Heart left ventricle (tissue), 16 donors: ENCODE data around the gene PPP1R9A. TPM values are rescaled to one million over a fixed set of nuclear protein-coding genes. Genes with fewer than 3 reads are reported as not detected.
A peak's percentile ranks its signal among the peaks of the same experiment; 100 is the strongest.

ENCODE experiments used
- ATAC-seq, 4 donors: fragments of 200-7000 bp; cut with Tn5 transposase; one replicate each; pipeline ENCODE4 v1.9.1; 2020 to 2022; ENCODE audit warnings: moderate library complexity in 4 of 4, mild to moderate bottlenecking in 3 of 4, moderate number of reproducible peaks in 1 of 4
- DNase-seq, 5 donors: peaks; one replicate each; pipeline ENCODE4 v3.0.0-alpha.2; 2020
- H3K27ac ChIP-seq, 12 donors: fragments of 200-600 bp; sonication (generic) in 4 of 12; one replicate each; pipeline versions ENCODE4 v1.5.0 to v1.8.0; 2016 to 2022; ENCODE audit warnings: mild to moderate bottlenecking in 2 of 12
- H3K27me3 ChIP-seq, 9 donors: fragments of 200-600 bp; sonication (generic) in 2 of 9; one replicate each; pipeline versions ENCODE4 v1.5.1 to v1.8.0; 2016 to 2022; ENCODE audit warnings: mild to moderate bottlenecking in 3 of 9
- H3K36me3 ChIP-seq, 9 donors: fragments of 200-600 bp; sonication (generic) in 2 of 9; one replicate each; pipeline versions ENCODE4 v1.5.0 to v1.8.0; 2018 to 2022; ENCODE audit warnings: mild to moderate bottlenecking in 2 of 9
- H3K4me1 ChIP-seq, 12 donors: fragments of 200-600 bp; sonication (generic) in 4 of 12; one replicate each; pipeline versions ENCODE4 v1.5.0 to v1.8.0; 2016 to 2022; ENCODE audit warnings: mild to moderate bottlenecking in 3 of 12
- H3K4me3 ChIP-seq, 12 donors: fragments of 200-600 bp; sonication (generic) in 4 of 12; one replicate each; pipeline versions ENCODE4 v1.5.0 to v1.8.0; 2017 to 2022; ENCODE audit warnings: mild to moderate bottlenecking in 9 of 12, moderate library complexity in 4 of 12
- H3K9me3 ChIP-seq, 12 donors: fragments of 200-600 bp; sonication (generic) in 4 of 12; one replicate each; pipeline versions ENCODE4 v1.5.0 to v1.8.0; 2016 to 2022; ENCODE audit warnings: mild to moderate bottlenecking in 1 of 12
- POLR2A ChIP-seq, 2 donors: fragments of 450-650 bp; IDR thresholded peaks; one replicate each; pipeline ENCODE4 v1.6.1; 2017; ENCODE audit warnings: antibody characterized with exemption in 2 of 2, mild to moderate bottlenecking in 2 of 2, moderate library complexity in 2 of 2
- WGBS, 4 donors: extraction: QIAGEN DNeasy Blood & Tissue Kit in 2 of 4; methylation state at CpG; one replicate each; pipeline versions ENCODE4 v1.1.5 to v1.1.7; 2013 to 2018; 5-methylcytosine and 5-hydroxymethylcytosine counted together
- intact Hi-C, 10 donors: fragments of 100-400 bp; cut with DNase I; formaldehyde crosslinking; loops; one replicate each; pipeline versions ENCODE4 v1.11.1 to v1.14.2; 2022
- polyA plus RNA-seq, 2 donors: library from polyadenylated mRNA; stranded (reverse); fragments of 200-250 nt; gene quantifications; one replicate each; pipeline ENCODE4 v1.2.3, GENCODE V29; 2013
- total RNA-seq, 9 donors: library from RNA; depleted of rRNA in 2 of 9; stranded (reverse); fragments of >200 nt in 2 of 9; fragmentation: NEBNext Ultra II Directional in 3 of 9; extraction: Animal tissue kit (Norgen Biotek cat#: 25700) in 3 of 9; gene quantifications; one replicate each; pipeline versions ENCODE4 v1.1.0 to v1.2.4, GENCODE V29; 2016 to 2023
- TF ChIP-seq, protein P1 (sequence below), 12 donors: fragments of 200-600 bp; sonication (generic) in 4 of 12; IDR thresholded peaks; one replicate each; pipeline versions ENCODE4 v1.5.0 to v1.8.0; 2018 to 2022; ENCODE audit warnings: antibody characterized with exemption in 12 of 12, mild to moderate bottlenecking in 5 of 12
- donor health status: ischemic (EF 13 %, LVEDD 7.1; RV severe dilation, severe dysfunction).
- donor health status: healthy with polysubstance abuse.
- donor health status: DM: no; HTN: yes; CAD: no.
- donor health status: DM: no; HTN: no; CAD: no.
- donor health status: ischemic (EF 25% LVEDD 6.9; RV normal size, moderate dysfunction).
- donor health status: ischemic (EF 25% LVEDD 5.7; RV mildly dilated, moderate dysfunction).
- donor health status: healthy.
- donor health status: DM: yes; HTN: yes; CAD: no.
- donor health status: ischemic (EF 35%, LVEDD 5.7; RV mildly dilated, moderate dysfunction).
- donor health status: nonischemic (EF 11% LVEDD 7.7; RV severe dilation, severe dysfunction).
- donor health status: DM: yes; HTN: yes; CAD: no.
- donor health status: PGD.
- donor health status: ischemic (EF 29% LVEDD 5.4; RV normal size, mild dysfunction).
- donor health status: nonischemic (EF 23%, LVEDD 6.1; RV moderate dilation, normal function).

The PPP1R9A gene
- total and polyA plus RNA-seq, 11 donors: 3.6 to 42.8 (median 30.0) TPM

DNA sequence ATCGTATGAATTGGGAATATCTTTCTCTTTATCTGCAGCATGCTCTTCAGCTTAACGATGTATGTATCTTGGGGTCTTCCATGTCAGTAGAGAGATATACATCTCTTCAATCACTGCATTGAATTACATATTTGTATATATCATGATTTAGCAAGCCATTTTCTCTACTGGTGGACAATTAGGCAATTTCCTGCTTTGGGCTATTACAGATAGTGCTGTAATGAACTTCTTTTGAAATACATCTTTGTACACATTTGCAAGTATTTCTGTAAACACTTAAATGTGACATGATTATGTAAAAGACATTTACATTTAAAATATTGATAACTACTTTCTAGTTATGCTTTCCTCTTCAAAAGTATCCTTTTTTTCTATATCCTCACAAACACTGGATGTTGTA is 199.0 kb downstream of the PPP1R9A start:
- no peaks in the 10 kb centered on the region for H3K27me3 ChIP-seq
- H3K4me1 ChIP-seq: peaks cover 0 to 10% (median 0%) of the 10 kb centered on the region in 12 donors
- no peaks in the 10 kb centered on the region for H3K9me3 ChIP-seq
- H3K27ac ChIP-seq: peak overlapping the region in 1 of 12 donors; percentile 70
- WGBS, 4 donors: 90 to 94% (median 92%) methylated on average over 2 of the region's 2 CpGs
- no peak overlapping the region for H3K4me3 ChIP-seq
- DNase-seq: no peak
- H3K36me3 ChIP-seq: no peaks in the 10 kb centered on the region
- no peak for TF ChIP-seq POLR2A (IDR thresholded peaks at IDR 0.05)
- TF ChIP-seq, protein P1, sequence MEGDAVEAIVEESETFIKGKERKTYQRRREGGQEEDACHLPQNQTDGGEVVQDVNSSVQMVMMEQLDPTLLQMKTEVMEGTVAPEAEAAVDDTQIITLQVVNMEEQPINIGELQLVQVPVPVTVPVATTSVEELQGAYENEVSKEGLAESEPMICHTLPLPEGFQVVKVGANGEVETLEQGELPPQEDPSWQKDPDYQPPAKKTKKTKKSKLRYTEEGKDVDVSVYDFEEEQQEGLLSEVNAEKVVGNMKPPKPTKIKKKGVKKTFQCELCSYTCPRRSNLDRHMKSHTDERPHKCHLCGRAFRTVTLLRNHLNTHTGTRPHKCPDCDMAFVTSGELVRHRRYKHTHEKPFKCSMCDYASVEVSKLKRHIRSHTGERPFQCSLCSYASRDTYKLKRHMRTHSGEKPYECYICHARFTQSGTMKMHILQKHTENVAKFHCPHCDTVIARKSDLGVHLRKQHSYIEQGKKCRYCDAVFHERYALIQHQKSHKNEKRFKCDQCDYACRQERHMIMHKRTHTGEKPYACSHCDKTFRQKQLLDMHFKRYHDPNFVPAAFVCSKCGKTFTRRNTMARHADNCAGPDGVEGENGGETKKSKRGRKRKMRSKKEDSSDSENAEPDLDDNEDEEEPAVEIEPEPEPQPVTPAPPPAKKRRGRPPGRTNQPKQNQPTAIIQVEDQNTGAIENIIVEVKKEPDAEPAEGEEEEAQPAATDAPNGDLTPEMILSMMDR (IDR thresholded peaks at IDR 0.05): no peak
- intact Hi-C loops: no loop called here
- ATAC-seq: no peak

DNA sequence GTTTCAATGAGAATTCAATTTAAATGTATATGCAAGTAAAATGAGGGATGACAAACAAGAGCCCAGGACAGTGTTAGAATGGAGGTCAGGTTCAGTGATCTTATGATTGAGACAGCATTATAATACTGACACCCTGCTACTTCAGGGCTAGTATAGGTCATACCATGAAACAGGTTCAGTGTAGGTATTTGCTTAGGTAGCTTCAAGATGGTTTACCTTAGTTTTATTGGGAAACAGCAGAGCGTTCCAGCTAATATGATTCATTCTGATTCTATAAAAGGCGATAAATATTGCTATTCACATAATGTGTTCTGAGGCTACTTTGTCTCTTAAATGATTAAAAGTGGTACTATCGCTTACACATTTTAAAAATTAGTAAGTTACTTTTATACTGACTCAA is 203.3 kb downstream of the PPP1R9A start:
- intact Hi-C loops: no loop called here
- WGBS, 4 donors: 97 to 99% (median 98%) methylated on average over 3 of the region's 3 CpGs
- no peak for DNase-seq
- no peak overlapping the region for H3K4me3 ChIP-seq
- H3K27me3 ChIP-seq: no peaks in the 10 kb centered on the region
- ATAC-seq: no peak
- no peaks in the 10 kb centered on the region for H3K4me1 ChIP-seq
- no peak for TF ChIP-seq POLR2A (IDR thresholded peaks at IDR 0.05)
- TF ChIP-seq, protein P1 (IDR thresholded peaks at IDR 0.05): no peak
- H3K9me3 ChIP-seq: no peaks in the 10 kb centered on the region
- no peaks in the 10 kb centered on the region for H3K36me3 ChIP-seq
- H3K27ac ChIP-seq: no peak overlapping the region

DNA sequence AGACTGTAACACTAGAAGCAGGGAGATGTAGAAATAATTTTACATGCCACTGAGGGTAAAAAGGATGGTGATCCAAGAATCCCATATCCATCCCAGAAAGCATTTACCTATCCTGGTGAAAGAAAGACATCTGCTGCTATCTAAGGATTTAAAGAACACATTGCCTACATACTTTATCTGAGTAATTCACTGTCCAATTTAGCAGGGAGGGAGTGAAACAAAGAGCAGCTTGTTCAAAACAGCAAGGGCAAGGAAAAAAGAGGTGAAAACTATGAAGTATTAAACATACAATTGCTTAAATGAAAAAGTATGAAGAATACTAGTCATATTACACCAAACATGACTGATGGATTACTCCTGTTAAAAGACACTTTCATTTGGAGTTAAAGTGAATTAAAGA is 206.2 kb downstream of the PPP1R9A start:
- intact Hi-C loops: no loop called here
- Histone ChIP-seq H3K27me3 (no peaks in the 10 kb centered on the region), H3K27ac (no peak overlapping the region), H3K4me1 (no peaks in the 10 kb centered on the region), H3K4me3 (no peak overlapping the region), H3K36me3 (no peaks in the 10 kb centered on the region), H3K9me3 (no peaks in the 10 kb centered on the region)
- DNase-seq (no peak), ATAC-seq (no peak)
- TF ChIP-seq POLR2A (IDR thresholded peaks at IDR 0.05): no peak
- TF ChIP-seq, protein P1 (IDR thresholded peaks at IDR 0.05): no peak

DNA sequence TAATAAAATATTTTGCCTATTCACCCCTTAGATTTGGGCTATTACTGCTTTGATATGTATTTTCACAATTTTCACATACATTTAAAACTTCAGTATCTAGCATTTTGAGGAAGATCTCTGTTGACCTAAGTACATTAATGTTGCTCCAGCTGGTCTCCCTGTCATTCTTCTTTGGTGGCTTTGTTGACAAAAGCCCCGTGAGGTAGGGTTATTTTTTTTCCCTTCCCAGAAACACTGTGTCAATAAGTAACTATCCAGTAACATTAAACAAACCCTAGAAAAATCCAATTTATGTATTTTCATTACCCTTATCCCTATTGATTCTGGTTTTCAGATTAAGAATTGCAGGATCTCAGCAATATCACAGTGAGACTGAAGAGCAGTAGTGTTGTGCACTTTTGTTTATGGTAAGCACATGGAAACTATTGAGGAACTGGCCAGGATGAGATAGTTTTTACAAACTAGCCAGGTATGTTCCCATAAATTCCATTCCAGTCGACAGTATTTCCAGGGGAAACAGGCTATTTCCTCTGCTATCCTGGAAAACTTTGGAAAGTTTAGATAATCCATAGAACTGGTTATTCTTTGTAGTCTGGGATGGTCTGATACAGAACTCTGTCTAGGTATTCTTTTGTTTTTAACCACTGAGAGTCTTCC is 218.8 kb downstream of the PPP1R9A start:
- DNase-seq (no peak), ATAC-seq (no peak)
- intact Hi-C loops: no loop called here
- Histone ChIP-seq H3K36me3 (no peaks in the 10 kb centered on the region), H3K9me3 (no peaks in the 10 kb centered on the region), H3K4me1 (no peaks in the 10 kb centered on the region), H3K27me3 (no peaks in the 10 kb centered on the region), H3K27ac (no peak overlapping the region), H3K4me3 (no peak overlapping the region)
- 53 to 75% (median 71%) methylated on average over 2 of the region's 2 CpGs for WGBS, 4 donors
- no peak for TF ChIP-seq POLR2A (IDR thresholded peaks at IDR 0.05)
- TF ChIP-seq, protein P1 (IDR thresholded peaks at IDR 0.05): no peak
